Measurements from ENCODE around the gene CRNKL1.

The CRNKL1 gene

DNA sequence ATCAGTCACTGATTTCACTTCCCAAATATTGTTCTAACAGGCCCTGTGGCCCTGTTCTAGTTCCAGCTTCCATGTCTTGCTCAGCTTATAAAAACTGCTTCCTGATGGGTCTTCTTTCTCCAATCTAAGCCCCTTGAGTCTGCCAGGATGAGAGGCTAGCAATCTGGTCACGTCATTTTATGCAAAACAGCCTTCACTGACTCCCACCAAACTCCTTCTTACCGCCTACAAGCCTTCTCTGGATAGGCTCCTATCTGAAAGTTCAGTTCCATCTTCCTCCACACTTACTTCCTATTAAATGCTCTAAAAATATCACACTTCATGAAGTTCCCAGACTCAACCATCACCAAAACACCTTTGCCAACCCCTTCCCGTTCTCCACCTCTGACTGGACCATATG is 15.5 kb downstream of the CRNKL1 start:
- TF ChIP-seq CSDC2 (CRISPR knock-in tag; IDR thresholded peaks at IDR 0.05): no peak
- TF ChIP-seq ZFP30 (CRISPR knock-in tag; IDR thresholded peaks at IDR 0.05): no peak
- TF ChIP-seq TCF4 (CRISPR knock-in tag; IDR thresholded peaks at IDR 0.05; ENCODE audit: borderline replicate concordance): no peak
- TF ChIP-seq ZFP3 (CRISPR knock-in tag; IDR thresholded peaks at IDR 0.05): no peak
- TF ChIP-seq, protein P1, sequence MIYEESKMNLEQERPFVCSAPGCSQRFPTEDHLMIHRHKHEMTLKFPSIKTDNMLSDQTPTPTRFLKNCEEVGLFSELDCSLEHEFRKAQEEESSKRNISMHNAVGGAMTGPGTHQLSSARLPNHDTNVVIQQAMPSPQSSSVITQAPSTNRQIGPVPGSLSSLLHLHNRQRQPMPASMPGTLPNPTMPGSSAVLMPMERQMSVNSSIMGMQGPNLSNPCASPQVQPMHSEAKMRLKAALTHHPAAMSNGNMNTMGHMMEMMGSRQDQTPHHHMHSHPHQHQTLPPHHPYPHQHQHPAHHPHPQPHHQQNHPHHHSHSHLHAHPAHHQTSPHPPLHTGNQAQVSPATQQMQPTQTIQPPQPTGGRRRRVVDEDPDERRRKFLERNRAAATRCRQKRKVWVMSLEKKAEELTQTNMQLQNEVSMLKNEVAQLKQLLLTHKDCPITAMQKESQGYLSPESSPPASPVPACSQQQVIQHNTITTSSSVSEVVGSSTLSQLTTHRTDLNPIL (CRISPR knock-in tag; IDR thresholded peaks at IDR 0.05; ENCODE audit: low read depth): no peak
- TF ChIP-seq, protein P2, sequence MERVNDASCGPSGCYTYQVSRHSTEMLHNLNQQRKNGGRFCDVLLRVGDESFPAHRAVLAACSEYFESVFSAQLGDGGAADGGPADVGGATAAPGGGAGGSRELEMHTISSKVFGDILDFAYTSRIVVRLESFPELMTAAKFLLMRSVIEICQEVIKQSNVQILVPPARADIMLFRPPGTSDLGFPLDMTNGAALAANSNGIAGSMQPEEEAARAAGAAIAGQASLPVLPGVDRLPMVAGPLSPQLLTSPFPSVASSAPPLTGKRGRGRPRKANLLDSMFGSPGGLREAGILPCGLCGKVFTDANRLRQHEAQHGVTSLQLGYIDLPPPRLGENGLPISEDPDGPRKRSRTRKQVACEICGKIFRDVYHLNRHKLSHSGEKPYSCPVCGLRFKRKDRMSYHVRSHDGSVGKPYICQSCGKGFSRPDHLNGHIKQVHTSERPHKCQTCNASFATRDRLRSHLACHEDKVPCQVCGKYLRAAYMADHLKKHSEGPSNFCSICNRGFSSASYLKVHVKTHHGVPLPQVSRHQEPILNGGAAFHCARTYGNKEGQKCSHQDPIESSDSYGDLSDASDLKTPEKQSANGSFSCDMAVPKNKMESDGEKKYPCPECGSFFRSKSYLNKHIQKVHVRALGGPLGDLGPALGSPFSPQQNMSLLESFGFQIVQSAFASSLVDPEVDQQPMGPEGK (CRISPR knock-in tag; IDR thresholded peaks at IDR 0.05; ENCODE audit: borderline replicate concordance): no peak
- no peak for TF ChIP-seq ZNF8 (CRISPR knock-in tag; IDR thresholded peaks at IDR 0.05)
- TF ChIP-seq, protein P3, sequence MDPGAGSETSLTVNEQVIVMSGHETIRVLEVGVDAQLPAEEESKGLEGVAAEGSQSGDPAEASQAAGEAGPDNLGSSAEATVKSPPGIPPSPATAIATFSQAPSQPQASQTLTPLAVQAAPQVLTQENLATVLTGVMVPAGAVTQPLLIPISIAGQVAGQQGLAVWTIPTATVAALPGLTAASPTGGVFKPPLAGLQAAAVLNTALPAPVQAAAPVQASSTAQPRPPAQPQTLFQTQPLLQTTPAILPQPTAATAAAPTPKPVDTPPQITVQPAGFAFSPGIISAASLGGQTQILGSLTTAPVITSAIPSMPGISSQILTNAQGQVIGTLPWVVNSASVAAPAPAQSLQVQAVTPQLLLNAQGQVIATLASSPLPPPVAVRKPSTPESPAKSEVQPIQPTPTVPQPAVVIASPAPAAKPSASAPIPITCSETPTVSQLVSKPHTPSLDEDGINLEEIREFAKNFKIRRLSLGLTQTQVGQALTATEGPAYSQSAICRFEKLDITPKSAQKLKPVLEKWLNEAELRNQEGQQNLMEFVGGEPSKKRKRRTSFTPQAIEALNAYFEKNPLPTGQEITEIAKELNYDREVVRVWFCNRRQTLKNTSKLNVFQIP (CRISPR knock-in tag; IDR thresholded peaks at IDR 0.05; ENCODE audit: borderline replicate concordance, low read depth): no peak
- no peak for TF ChIP-seq ISL1 (CRISPR knock-in tag; IDR thresholded peaks at IDR 0.05)
- TF ChIP-seq GLIS3 (CRISPR knock-in tag; IDR thresholded peaks at IDR 0.05): no peak
- TF ChIP-seq, protein P4, sequence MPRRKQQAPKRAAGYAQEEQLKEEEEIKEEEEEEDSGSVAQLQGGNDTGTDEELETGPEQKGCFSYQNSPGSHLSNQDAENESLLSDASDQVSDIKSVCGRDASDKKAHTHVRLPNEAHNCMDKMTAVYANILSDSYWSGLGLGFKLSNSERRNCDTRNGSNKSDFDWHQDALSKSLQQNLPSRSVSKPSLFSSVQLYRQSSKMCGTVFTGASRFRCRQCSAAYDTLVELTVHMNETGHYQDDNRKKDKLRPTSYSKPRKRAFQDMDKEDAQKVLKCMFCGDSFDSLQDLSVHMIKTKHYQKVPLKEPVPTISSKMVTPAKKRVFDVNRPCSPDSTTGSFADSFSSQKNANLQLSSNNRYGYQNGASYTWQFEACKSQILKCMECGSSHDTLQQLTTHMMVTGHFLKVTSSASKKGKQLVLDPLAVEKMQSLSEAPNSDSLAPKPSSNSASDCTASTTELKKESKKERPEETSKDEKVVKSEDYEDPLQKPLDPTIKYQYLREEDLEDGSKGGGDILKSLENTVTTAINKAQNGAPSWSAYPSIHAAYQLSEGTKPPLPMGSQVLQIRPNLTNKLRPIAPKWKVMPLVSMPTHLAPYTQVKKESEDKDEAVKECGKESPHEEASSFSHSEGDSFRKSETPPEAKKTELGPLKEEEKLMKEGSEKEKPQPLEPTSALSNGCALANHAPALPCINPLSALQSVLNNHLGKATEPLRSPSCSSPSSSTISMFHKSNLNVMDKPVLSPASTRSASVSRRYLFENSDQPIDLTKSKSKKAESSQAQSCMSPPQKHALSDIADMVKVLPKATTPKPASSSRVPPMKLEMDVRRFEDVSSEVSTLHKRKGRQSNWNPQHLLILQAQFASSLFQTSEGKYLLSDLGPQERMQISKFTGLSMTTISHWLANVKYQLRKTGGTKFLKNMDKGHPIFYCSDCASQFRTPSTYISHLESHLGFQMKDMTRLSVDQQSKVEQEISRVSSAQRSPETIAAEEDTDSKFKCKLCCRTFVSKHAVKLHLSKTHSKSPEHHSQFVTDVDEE (CRISPR knock-in tag; IDR thresholded peaks at IDR 0.05): no peak
- TF ChIP-seq PPARA (CRISPR knock-in tag; IDR thresholded peaks at IDR 0.05; ENCODE audit: borderline replicate concordance): no peak
- TF ChIP-seq BACH2 (CRISPR knock-in tag; IDR thresholded peaks at IDR 0.05; ENCODE audit: borderline replicate concordance): no peak
- no peak for TF ChIP-seq ESRRG (CRISPR knock-in tag; IDR thresholded peaks at IDR 0.05)
- TF ChIP-seq RARB (CRISPR knock-in tag; IDR thresholded peaks at IDR 0.05): no peak
- ATAC-seq: no peak

DNA sequence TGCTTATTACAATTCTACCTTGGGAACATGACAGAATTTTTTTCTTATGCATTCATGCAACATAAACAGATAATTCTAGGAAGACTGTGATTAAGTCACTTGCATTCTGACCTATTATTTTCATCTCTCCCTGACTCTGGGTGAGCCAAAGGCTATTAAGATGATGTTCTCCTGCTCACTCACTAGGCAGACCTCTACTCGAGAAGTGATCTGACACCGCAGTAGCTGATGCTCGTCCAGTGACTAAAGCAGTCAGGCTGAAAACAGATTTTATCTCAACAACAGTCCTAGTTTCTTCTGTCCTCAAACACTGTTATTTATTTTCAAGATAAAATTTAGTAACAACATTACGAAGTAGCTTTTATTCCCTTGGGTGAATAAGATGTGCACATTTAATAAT is 17.8 kb downstream of the CRNKL1 start:
- ATAC-seq: peak; percentile 93
- no peak for TF ChIP-seq ZNF70 (CRISPR knock-in tag; IDR thresholded peaks at IDR 0.05)
- TF ChIP-seq RARB (CRISPR knock-in tag; IDR thresholded peaks at IDR 0.05): no peak
- no peak for TF ChIP-seq ISL1 (CRISPR knock-in tag; IDR thresholded peaks at IDR 0.05)
- no peak for TF ChIP-seq OSR1 (CRISPR knock-in tag; IDR thresholded peaks at IDR 0.05)
- no peak for TF ChIP-seq TCF4 (CRISPR knock-in tag; IDR thresholded peaks at IDR 0.05; ENCODE audit: borderline replicate concordance)
- no peak for TF ChIP-seq ESRRG (CRISPR knock-in tag; IDR thresholded peaks at IDR 0.05)
- no peak for TF ChIP-seq PPARA (CRISPR knock-in tag; IDR thresholded peaks at IDR 0.05; ENCODE audit: borderline replicate concordance)
- no peak for TF ChIP-seq SNAI2 (CRISPR knock-in tag; IDR thresholded peaks at IDR 0.05)
- TF ChIP-seq CSDC2 (CRISPR knock-in tag; IDR thresholded peaks at IDR 0.05): no peak
- TF ChIP-seq, protein P3 (CRISPR knock-in tag; IDR thresholded peaks at IDR 0.05; ENCODE audit: borderline replicate concordance, low read depth): no peak

DNA sequence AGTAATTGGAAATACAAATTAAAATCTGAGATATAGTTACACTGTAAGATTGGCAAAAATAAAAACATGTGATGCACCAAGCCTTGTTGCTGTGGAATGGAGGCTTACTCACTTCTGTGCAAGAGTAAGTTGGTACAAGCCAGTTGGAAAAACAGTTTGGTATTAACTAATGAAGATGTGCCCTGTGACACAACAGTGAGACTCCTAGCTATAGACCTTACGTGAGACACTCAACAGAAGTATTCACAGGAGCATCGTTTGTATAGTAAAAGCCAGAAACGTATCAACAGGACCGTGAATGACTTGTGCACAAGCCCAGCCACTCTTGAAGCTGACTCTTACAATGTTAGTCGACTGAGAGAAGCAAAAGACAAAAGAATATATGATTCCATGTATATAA is 20.5 kb downstream of the CRNKL1 start:
- ATAC-seq: no peak
- TF ChIP-seq ZNF70 (CRISPR knock-in tag; IDR thresholded peaks at IDR 0.05): no peak
- no peak for TF ChIP-seq OSR1 (CRISPR knock-in tag; IDR thresholded peaks at IDR 0.05)
- no peak for TF ChIP-seq SNAI2 (CRISPR knock-in tag; IDR thresholded peaks at IDR 0.05)
- TF ChIP-seq ZNF565 (CRISPR knock-in tag; conservative IDR thresholded peaks at IDR 0.05; ENCODE audit: low read depth): no peak

DNA sequence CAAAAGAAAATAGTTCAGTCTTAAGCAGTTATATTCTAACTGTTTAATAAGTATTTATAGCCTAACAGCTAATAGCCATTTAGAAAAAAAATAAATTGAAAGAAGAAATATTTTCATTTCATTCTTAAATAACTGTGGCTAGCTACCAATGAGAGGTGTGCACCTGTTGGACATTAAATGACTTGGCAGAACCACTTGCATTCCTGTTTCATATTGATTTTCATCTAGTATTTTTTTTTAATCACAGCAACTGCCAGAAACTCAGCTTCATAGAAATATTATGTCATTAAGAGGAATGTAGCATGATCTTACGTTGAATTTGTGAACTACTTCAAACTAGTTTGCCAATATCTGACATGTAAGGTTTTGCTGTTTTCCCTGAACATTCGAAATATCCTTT is 25.0 kb downstream of the CRNKL1 start:
- ATAC-seq: no peak
- TF ChIP-seq ZFP30 (CRISPR knock-in tag; IDR thresholded peaks at IDR 0.05): no peak
- no peak for TF ChIP-seq BACH2 (CRISPR knock-in tag; IDR thresholded peaks at IDR 0.05; ENCODE audit: borderline replicate concordance)
- TF ChIP-seq, protein P1 (CRISPR knock-in tag; IDR thresholded peaks at IDR 0.05; ENCODE audit: low read depth): no peak
- no peak for TF ChIP-seq CSDC2 (CRISPR knock-in tag; IDR thresholded peaks at IDR 0.05)
- TF ChIP-seq OSR1 (CRISPR knock-in tag; IDR thresholded peaks at IDR 0.05): no peak
- TF ChIP-seq, protein P2 (CRISPR knock-in tag; IDR thresholded peaks at IDR 0.05; ENCODE audit: borderline replicate concordance): no peak
- TF ChIP-seq GLIS3 (CRISPR knock-in tag; IDR thresholded peaks at IDR 0.05): no peak
